Stimulated activated CD4-positive, alpha-beta T cell treated with anti-CD3 and anti-CD28 coated beads, Interleukin-2, amount 100 ng/mL, for 4 hours (primary cell): Measurements from ENCODE around the gene TMEM123.
A peak's percentile ranks its signal among the peaks of the same experiment; 100 is the strongest.

Experiments used
- DNase-seq: peaks from one replicate; pipeline ENCODE4 v3.0.0-alpha.2; 2020; ENCODE audit warnings: low read depth

The TMEM123 gene

GRCh38 chr11:102361086-102362031, 91.2 kb downstream of the TMEM123 start:
- DNase-seq = no peak

- DNase-seq = no peak
Measured at GRCh38 chr11:102360681-102361080, 91.9 kb downstream of the TMEM123 start.

GRCh38 chr11:102359372-102359771, 93.2 kb downstream of the TMEM123 start:
- no peak for DNase-seq

- no peak for DNase-seq
Measured at GRCh38 chr11:102357116-102357515, 95.4 kb downstream of the TMEM123 start.

- DNase-seq = no peak
Measured at GRCh38 chr11:102347462-102348370, 104.8 kb downstream of the TMEM123 start.

- peak; percentile 91 for DNase-seq
Measured at GRCh38 chr11:102346748-102347461, 105.7 kb downstream of the TMEM123 start, which contains the start of gene BIRC2. Gene BIRC2 (plus strand): TSS chr11:102347214. CDS start chr11:102349855, 2,641 bp downstream.

- no peak for DNase-seq
Measured at GRCh38 chr11:102346456-102346747, 106.2 kb downstream of the TMEM123 start.
